GM19193 (cell line): ENCODE results near the gene CORO7.

Experiments used
- POLR2A ChIP-seq: IDR thresholded peaks from 4 replicates; pipeline ENCODE4 v1.6.1; 2011; ENCODE audit not compliant: insufficient read depth, insufficient read length; ENCODE audit errors: extremely low read depth

CORO7 gene

DNA sequence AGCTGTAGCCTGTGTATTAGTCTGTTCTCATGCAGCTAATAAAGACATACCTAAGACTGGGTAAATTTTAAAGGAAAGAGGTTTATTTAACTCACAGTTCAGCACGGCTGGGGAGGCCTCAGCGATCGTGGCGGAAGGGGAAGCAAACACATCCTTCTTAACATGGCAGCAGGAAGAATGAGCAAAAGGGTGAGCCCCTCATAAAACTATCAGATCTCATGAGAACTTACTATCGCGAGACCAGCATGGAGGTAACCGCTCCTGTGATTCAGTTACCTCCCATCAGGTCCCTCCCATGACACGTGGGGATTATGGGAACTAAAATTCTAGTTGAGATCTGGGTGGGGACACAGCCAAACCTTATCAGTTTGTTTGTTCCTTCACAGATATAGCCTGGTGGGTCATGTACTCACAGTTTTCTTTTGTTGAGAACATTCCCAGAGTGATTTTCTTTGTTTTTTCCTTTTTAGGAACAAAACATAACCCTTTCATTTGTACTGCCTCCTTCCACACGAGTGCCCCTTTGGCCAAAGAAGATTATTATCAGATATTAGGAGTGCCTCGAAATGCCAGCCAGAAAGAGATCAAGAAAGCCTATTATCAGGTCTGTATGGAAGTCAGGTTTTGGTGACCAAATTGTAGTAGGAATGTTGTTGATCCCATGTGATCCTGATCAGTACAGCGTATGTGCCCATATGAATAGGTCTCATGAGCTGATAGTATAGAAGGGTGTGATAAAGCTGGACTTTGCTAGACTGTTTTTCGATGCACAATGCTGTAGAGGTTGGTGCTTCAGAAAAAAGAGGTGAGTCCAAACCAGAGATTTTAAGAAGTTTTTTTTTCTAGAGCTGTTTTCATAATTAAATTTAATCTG lies 17.8 kb upstream of the CORO7 start:
- no peak for TF ChIP-seq POLR2A

DNA sequence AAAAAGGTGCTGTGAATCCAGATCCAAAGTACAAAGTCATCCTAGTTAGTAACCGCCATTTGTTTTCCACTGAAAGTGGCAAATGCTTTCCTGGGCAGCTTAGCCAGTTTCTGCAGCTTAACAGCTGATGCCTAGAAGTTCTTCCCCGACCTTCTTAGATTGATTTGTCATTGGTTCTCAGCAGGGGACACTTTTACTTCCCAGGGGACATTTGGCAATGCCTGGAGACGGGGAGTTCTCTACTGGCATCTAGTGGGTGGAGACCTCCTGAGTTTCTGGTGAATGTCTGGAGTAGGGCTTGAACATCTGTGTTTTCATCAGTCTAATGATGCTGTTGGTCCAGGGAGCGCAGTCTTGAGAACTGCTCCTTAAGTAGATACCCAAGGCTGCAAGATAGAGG lies 16.8 kb upstream of the CORO7 start:
- no peak for TF ChIP-seq POLR2A

GRCh38 chr16:4431023-4431422 lies 14.6 kb upstream of the CORO7 start:
- TF ChIP-seq POLR2A: no peak

DNA sequence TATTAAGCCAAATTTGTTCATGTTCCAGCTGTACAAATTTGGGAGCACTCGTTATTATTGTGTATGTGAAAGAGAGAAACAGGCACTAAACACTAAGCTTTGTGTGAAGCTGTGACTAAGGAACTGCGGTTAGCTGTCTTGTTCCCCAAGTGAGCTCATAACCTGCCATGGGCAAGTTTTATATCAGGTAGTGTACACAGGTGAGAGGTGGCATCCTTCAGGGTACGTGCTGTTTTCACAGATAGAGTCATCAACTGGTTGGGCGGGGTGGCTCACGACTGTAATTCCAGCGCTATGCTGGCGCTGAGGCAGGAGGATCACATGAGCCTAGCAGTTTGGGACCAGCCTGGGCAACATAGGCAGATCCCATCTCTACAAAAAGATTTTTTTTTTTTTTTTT lies 12.1 kb upstream of the CORO7 start:
- TF ChIP-seq POLR2A: no peak

DNA sequence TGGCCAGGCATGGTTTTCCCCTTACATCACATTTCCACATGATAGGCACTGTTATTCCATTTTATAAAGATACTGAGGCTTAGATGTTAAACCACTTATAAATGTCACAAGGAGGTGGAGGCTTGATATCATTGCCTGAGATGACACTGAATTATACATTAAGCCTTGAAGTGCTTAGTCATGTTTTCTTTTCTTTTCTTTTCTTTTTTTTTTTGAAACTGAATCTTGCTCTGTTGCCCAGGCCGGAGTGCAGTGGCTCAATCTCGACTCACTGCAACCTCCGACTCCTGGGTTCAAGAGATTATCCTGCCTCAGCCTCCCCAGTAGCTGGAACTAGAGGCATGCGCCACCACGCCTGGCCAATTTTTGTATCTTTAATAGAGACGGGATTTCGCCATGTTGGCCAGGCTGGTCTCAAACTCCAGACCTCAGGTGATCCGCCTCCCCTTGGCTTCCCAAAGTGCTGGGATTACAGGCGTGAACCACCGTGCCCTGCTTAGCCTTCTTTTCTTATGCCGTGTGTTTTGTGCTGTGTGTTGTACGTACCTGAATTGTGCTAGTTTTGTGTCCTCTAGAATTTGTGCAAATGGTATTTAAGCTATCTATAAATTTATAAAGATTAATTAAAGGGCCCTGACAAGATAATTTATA lies 10.5 kb upstream of the CORO7 start:
- no peak for TF ChIP-seq POLR2A

GRCh38 chr16:4426021-4426684 lies 9.8 kb upstream of the CORO7 start:
- no peak for TF ChIP-seq POLR2A

GRCh38 chr16:4425378-4426020 lies 9.1 kb upstream of the CORO7 start, which contains the start of gene DNAJA3:
Gene DNAJA3 (plus strand): TSS chr16:4425868. CDS start chr16:4425882, 14 bp downstream.
- peak; percentile 95 for TF ChIP-seq POLR2A

DNA sequence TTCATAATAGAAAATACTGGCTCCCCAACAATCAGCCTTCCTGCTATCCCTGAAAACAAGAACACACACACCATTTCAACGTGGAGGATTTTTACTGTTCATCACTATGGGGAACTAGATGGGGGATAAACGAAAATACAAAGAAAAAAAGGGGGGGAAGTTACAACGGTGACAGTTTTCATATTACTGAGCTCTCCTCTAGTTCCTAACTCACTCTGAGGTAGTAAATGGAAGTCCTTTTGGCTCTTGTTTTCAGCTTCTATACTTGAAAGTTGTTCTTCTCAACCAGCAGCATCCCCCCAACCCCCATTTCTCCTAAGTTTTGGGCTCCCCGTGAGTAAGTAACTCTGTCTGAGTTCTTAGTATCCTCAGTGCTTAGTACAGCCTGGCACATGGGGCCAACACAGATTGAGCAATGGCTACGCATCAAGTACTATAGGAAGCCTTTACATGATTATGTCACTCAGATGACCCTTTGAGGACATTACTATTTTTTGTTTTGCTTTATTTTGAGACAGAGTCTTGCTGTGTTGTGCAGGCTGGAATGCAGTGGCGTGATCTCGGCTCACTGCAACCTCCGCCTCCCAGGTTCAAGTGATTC lies 4.2 kb upstream of the CORO7 start:
- no peak for TF ChIP-seq POLR2A

DNA sequence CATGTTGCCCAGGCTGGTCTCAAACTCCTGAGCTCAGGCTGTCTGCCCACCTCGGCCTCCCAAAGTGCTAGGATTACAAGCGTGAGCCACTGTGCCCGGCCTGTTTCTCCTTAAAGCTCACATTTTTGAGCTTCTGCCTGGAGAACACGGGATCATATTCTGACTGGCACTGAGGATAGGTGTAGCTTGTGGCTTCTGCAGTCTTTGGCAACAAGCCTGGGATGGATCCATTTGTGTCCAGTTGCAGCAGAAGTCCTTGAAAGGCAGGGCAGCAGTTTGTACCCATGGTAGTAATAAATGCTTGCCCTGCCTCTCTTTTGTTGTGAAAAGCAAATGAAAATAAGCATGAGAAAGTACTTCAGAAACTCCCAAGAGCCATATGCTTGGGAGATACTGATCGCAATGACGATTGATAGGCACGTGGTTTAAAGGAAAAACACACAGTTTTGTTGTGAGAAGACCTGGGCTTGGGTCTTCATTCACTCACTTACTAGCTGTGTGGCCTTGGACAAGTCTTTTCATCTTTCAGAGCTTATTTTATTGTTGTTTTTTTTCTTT lies 3.1 kb upstream of the CORO7 start:
- no peak for TF ChIP-seq POLR2A

DNA sequence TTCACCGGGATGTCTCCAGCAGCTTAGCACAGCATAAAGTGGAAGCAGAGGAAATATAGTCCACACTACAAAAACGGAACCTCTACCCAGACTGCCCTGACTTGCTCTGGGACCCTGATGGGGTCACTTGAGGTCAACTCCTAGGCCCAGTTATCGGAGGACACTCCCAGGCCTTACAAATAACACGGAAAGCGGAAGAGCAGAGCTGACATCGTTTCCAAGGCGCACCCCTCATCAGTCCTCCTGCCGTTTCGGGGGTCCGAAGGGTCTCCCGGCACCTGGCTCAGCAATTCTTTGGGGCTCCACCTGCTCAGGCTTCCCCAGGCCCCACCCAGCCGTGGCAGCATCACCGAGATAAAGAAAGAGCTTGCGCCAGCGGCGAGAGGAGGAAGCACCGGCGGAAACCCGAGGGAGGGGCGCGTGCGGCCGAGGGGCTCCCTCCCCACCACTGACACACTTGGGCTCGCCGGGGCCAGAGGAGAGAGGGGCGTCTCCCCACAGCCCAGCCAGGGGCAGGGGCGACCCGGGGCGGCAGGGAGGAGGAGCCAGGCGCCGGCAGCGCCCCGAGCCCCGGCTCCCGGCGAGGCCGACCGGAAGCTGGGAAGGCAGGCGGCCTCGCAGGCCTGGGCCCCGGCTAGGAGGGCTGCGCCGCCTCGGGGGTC lies 727 bp downstream of the CORO7 start:
- no peak for TF ChIP-seq POLR2A

- TF ChIP-seq POLR2A: no peak
Observed at GRCh38 chr16:4414187-4414917, 2.0 kb downstream of the CORO7 start.

DNA sequence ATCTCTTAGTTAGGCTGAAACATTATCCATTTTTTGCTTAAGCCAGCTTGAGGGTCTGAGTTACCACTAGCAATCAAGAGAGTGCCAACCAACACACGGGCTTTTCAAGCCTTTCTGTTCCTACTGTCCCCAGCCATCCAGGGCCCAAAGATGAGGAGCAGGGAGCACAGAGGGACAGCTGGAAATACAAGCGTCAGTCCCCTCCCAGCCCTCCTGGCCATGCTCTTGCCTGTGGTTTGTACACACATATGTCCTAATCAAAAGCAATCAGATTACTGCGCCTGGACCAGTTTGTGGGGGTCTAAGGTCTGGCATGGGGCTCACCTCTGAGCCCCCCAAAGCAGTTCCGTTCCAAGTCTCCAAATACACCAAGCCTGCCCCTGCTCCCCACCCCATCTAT lies 3.5 kb downstream of the CORO7 start:
- no peak for TF ChIP-seq POLR2A

DNA sequence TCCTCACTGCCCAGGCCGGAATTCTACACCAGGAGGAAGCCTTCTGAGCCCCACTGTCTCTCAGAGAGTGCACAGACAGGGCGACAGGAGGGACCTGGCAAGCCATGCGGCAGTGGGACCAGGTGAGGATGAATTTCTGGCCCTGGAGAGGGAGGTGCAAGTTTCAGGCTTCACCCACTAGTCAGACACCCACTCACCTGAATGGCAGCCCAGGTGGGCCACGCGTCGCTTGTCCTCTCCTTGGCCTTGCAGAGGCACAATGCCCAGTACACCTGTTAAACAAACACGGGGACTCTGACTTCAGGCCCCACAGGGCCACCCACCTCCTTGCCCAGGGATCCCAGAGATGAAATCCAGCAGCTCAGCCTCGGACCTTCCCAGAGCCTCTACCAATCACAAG lies 4.2 kb downstream of the CORO7 start:
- no peak for TF ChIP-seq POLR2A

- TF ChIP-seq POLR2A: no peak
Observed at GRCh38 chr16:4411684-4412083, 4.7 kb downstream of the CORO7 start.
